MM.1S (cell line): ENCODE data around the gene GNAI2.

Experiments used
- DNase-seq: peaks from one replicate; pipeline ENCODE4 v3.0.0-alpha.2; 2015
- H2AFZ ChIP-seq: fragments of 300-600 bp; sonication (generic); 2 replicates; pipeline ENCODE4 v1.6.0; 2016; ENCODE audit warnings: antibody characterized with exemption, low read length
- H3F3A ChIP-seq: fragments of 300-600 bp; sonication (generic); 2 replicates; pipeline ENCODE4 v1.6.1; 2016; ENCODE audit warnings: mild to moderate bottlenecking, antibody characterized with exemption, low read length, moderate library complexity, mixed read lengths; ENCODE audit not compliant: insufficient read depth
- H3K27ac ChIP-seq: fragments of 300-600 bp; sonication (generic); 2 replicates; pipeline ENCODE4 v1.5.1; 2016; ENCODE audit warnings: mild to moderate bottlenecking, low read length
- H3K27me3 ChIP-seq: fragments of 300-600 bp; sonication (generic); replicated peaks from 2 replicates; pipeline ENCODE4 v1.6.0; 2016; ENCODE audit warnings: low read length; ENCODE audit not compliant: insufficient read depth
- H3K36me3 ChIP-seq: fragments of 300-600 bp; sonication (generic); replicated peaks from 2 replicates; pipeline ENCODE4 v1.6.1; 2016; ENCODE audit warnings: mild to moderate bottlenecking, low read length, mixed read lengths; ENCODE audit not compliant: insufficient read depth
- H3K4me1 ChIP-seq: fragments of 300-600 bp; sonication (generic); 2 replicates; pipeline ENCODE4 v1.6.1; 2016; ENCODE audit warnings: low read length, mixed read lengths
- H3K4me2 ChIP-seq: fragments of 300-600 bp; sonication (generic); 2 replicates; pipeline ENCODE4 v1.6.0; 2016; ENCODE audit warnings: low read depth, low read length
- H3K4me3 ChIP-seq: fragments of 300-600 bp; sonication (generic); 2 replicates; pipeline ENCODE4 v1.5.1; 2016; ENCODE audit warnings: low read length, mixed read lengths
- H3K79me2 ChIP-seq: fragments of 300-600 bp; sonication (generic); 2 replicates; pipeline ENCODE4 v1.6.1; 2016; ENCODE audit warnings: mixed run types, low read length, mixed read lengths
- H3K9ac ChIP-seq: fragments of 300-600 bp; sonication (generic); 2 replicates; pipeline ENCODE4 v1.6.1; 2016; ENCODE audit warnings: low read length, mixed read lengths
- H3K9me2 ChIP-seq: fragments of 300-600 bp; sonication (generic); replicated peaks from 2 replicates; pipeline ENCODE4 v1.6.1; 2016; ENCODE audit warnings: mild to moderate bottlenecking, low read length, mixed read lengths; ENCODE audit not compliant: insufficient read depth
- H3K9me3 ChIP-seq: fragments of 300-600 bp; sonication (generic); replicated peaks from 2 replicates; pipeline ENCODE4 v1.6.1; 2016; ENCODE audit warnings: mild to moderate bottlenecking, low read length, mixed read lengths; ENCODE audit not compliant: insufficient read depth
- H4K20me1 ChIP-seq: fragments of 300-600 bp; sonication (generic); 2 replicates; pipeline ENCODE4 v1.6.1; 2016; ENCODE audit warnings: mild to moderate bottlenecking, low read length, moderate library complexity, mixed read lengths; ENCODE audit not compliant: insufficient read depth
- EZH2 ChIP-seq: fragments of 300-600 bp; sonication (generic); optimal IDR thresholded peaks from 2 replicates; pipeline ENCODE3; 2017; ENCODE audit warnings: low read depth, mild to moderate bottlenecking, antibody characterized with exemption, low read length, mixed read lengths
- EZH2phosphoT487 ChIP-seq: fragments of 300-600 bp; sonication (generic); IDR thresholded peaks from 2 replicates; pipeline ENCODE4 v1.6.1; 2018; ENCODE audit warnings: antibody characterized with exemption, low read length
- TF ChIP-seq, protein P1 (sequence below): fragments of 300-600 bp; sonication (generic); IDR thresholded peaks from 2 replicates; pipeline ENCODE4 v1.5.1; 2016; ENCODE audit warnings: antibody characterized with exemption, low read length, mixed read lengths

GNAI2 gene

DNA sequence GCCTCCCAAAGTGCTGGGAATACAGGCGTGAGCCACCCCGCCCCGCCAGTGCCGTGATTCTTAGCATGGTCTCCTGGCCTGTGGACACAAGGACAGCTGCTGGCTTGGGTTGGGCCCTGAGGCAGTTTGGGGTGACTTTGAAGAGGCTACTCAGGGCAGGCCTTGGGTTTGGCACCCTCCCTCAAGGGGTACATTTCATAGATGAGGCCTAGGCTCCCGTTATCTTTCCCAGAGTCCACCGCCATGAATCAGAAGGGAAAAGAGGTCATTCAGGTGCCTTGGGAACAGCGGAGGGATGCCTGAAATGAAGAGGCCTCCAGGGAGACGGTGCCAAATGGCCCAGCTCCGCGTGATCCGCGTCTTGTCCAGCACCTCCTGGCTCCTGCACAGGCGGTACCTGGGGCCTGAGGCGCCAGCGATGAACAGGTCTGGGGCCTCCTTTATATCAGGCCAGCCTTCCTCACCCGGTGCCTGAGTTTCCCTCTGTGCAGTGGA lies 9.3 kb downstream of the GNAI2 start:
- no peak for DNase-seq
- H3F3A ChIP-seq: peaks cover 21% of the 10 kb centered on the region
- peak overlapping the region; percentile 81; the same call in 1 of the 2 replicates for H3K27ac ChIP-seq
- H3K27me3 ChIP-seq: no peaks in the 10 kb centered on the region
- H3K36me3 ChIP-seq: no peaks in the 10 kb centered on the region
- H3K4me3 ChIP-seq: peak overlapping the region; percentile 52
- peak overlapping the region; percentile 47; the same call in 1 of the 2 replicates for H3K9ac ChIP-seq
- peaks cover 8% of the 10 kb centered on the region; the same call in 1 of the 2 replicates for H4K20me1 ChIP-seq
- H3K4me2 ChIP-seq: peak overlapping the region; percentile 74
- H3K9me2 ChIP-seq: no peaks in the 10 kb centered on the region
- peaks cover 13% of the 10 kb centered on the region for H3K4me1 ChIP-seq
- peaks cover 96% of the 10 kb centered on the region for H3K79me2 ChIP-seq
- no peaks in the 10 kb centered on the region for H3K9me3 ChIP-seq
- TF ChIP-seq, protein P1, sequence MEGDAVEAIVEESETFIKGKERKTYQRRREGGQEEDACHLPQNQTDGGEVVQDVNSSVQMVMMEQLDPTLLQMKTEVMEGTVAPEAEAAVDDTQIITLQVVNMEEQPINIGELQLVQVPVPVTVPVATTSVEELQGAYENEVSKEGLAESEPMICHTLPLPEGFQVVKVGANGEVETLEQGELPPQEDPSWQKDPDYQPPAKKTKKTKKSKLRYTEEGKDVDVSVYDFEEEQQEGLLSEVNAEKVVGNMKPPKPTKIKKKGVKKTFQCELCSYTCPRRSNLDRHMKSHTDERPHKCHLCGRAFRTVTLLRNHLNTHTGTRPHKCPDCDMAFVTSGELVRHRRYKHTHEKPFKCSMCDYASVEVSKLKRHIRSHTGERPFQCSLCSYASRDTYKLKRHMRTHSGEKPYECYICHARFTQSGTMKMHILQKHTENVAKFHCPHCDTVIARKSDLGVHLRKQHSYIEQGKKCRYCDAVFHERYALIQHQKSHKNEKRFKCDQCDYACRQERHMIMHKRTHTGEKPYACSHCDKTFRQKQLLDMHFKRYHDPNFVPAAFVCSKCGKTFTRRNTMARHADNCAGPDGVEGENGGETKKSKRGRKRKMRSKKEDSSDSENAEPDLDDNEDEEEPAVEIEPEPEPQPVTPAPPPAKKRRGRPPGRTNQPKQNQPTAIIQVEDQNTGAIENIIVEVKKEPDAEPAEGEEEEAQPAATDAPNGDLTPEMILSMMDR: no peak
- no peak for TF ChIP-seq EZH2
- TF ChIP-seq EZH2phosphoT487: no peak
- H2AFZ ChIP-seq: no peak overlapping the region

DNA sequence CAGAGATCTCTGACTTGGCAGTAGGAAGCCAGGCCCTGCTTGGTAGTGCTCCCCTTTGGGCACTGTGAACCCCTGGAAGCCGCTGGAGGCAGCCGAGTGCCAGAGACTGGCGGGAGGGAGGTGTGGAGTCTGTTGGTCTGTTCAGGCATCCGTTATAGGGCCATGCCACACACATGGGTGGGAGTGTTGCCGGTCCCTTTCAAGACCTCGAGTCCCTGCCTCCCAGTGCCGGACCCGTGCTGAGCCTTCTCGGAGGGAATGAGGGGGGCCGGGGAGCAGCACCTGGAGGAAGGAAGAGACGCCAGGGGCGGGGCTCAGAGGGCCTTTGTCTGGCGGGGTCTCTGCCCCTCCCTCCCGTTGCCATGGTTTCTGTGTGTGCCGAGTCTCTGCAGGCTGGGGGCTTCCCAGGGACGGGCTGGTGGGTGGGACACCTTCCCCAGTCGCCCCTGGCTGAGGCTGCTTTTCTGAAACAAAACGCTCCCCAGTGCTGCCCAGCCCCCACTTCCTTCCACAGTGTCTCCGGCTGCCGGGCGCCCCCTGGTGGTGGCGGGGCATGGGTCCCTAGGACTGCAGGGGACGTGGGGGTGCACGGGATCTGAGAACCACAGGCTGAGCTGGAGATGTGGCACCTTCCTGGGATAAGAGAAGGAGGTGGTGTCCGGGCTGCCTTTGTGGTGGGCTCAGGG lies 10.0 kb downstream of the GNAI2 start:
- H3K27ac ChIP-seq: peak overlapping the region; percentile 81
- peaks cover 94% of the 10 kb centered on the region for H3K79me2 ChIP-seq
- H3K9me3 ChIP-seq: no peaks in the 10 kb centered on the region
- peak overlapping the region; percentile 12 for H2AFZ ChIP-seq
- H3K36me3 ChIP-seq: no peaks in the 10 kb centered on the region
- peaks cover 21% of the 10 kb centered on the region for H3F3A ChIP-seq
- peak overlapping the region; percentile 74 for H3K4me2 ChIP-seq
- DNase-seq: peak; percentile 85
- peak overlapping the region; percentile 47; the same call in 1 of the 2 replicates for H3K9ac ChIP-seq
- TF ChIP-seq, protein P1: peak; percentile 93
- TF ChIP-seq EZH2: no peak
- H3K27me3 ChIP-seq: no peaks in the 10 kb centered on the region
- H3K4me1 ChIP-seq: peaks cover 13% of the 10 kb centered on the region
- H4K20me1 ChIP-seq: peaks cover 9% of the 10 kb centered on the region; the same call in 1 of the 2 replicates
- peak overlapping the region; percentile 52 for H3K4me3 ChIP-seq
- no peaks in the 10 kb centered on the region for H3K9me2 ChIP-seq

DNA sequence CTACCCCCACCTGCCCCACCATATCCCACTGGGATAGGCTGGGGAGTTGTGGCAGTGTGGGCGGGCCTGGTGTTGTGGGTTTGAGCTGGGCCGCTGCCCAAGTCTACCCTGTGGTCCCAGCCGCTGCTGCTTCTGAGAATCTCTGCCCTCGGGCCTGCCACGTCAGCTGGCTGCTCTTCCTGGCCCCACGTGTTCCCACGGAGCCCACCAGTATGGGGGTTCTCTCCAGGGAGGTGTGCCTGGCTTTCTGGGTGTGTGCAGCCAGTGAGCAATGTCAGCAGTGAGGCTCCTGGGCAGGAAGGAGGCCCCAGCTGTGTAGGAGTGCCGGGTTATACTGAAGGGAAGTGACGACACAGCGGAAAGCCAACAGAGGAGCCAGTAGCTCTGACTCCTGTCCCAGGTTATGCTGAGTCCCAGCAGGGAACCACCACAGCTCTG lies 10.5 kb downstream of the GNAI2 start:
- H3K4me2 ChIP-seq: peak overlapping the region; percentile 74
- H3K27me3 ChIP-seq: no peaks in the 10 kb centered on the region
- peaks cover 9% of the 10 kb centered on the region; the same call in 1 of the 2 replicates for H4K20me1 ChIP-seq
- peak overlapping the region; percentile 52 for H3K4me3 ChIP-seq
- H3F3A ChIP-seq: peaks cover 21% of the 10 kb centered on the region
- peaks cover 13% of the 10 kb centered on the region for H3K4me1 ChIP-seq
- H3K79me2 ChIP-seq: peaks cover 94% of the 10 kb centered on the region
- DNase-seq: peak; percentile 85
- peak overlapping the region; percentile 81 for H3K27ac ChIP-seq
- peak overlapping the region; percentile 47; the same call in 1 of the 2 replicates for H3K9ac ChIP-seq
- TF ChIP-seq EZH2phosphoT487 (no peak), EZH2 (no peak)
- TF ChIP-seq, protein P1: no peak
- no peaks in the 10 kb centered on the region for H3K36me3 ChIP-seq
- no peaks in the 10 kb centered on the region for H3K9me2 ChIP-seq
- peak overlapping the region; percentile 12 for H2AFZ ChIP-seq
- no peaks in the 10 kb centered on the region for H3K9me3 ChIP-seq
